ENCODE measurements around the gene PKD1L1.
"Not testable (repeated sequence)": the region's sequence is repeated elsewhere in the genome, so short reads cannot be mapped to it uniquely, and the experiment has no call there.

PKD1L1 gene

DNA sequence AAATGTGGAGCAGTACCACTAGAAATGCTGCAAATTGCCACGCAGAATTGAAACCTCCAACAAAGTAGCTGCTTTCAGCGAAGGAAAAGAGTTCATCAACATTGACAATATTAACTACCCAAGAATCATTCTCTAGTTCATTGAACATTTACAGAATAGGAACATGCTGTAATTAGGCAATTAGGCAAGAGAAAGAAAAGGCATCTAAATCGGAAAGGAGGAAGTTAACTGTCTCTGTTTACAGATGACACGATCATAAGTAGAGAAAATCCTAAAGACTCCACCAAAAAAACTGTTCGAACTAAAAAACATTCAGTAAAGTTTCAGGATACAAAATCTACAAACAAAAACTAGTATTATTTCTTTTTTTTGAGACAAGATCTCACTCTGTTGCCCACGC is 8.9 kb upstream of the PKD1L1 start:
- no peak for DNase-seq

DNA sequence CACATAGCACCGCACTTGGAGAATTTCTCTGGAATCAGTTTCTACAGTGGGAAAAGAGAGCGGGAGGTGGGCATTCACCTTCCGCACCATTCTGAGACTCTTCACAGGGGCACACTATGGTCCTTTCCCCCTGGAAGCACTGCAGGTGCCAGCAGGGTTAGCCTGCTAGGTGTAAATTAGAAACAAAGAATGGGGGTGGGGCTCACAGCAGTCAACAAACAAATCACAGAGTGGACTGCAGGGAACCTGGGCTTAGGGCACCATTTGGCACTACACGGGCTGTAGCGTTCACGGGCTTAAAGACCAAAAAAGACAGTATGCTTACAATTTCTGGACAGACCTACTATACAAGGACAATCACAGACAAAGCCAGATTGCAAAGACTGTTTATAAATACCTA is 8.0 kb upstream of the PKD1L1 start:
- DNase-seq, result no peak

DNA sequence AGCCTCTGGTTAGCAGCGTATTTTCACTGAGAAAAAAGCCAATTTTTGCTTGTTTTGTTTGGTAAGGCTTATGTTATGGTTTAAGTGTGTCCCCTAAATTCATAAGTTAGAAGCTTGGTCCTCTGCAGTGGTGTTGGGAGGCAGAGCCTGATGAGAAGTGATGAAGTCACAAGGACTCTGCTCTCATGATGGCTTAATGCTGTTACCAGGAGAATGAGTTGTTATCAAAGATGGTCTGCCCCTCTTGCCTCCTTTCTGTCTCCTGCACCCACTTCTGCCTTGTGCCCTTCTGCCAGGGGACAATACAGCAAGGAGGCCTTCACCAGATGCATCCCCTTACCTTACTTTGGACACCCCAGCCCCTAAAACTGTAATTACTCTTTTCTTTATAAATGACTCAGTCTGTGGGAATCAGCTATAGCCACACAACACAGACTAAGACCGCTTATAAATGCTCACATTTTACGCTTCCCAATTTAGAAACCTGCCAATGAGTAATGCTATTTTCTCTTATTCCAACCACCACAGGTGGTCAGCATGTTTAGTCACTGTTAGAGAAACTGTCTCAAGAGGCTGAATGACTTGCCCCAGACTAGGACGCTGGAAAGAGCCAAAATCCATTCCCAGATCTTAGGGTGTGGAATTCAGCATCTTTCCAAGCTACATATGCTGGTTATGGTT is 6.1 kb upstream of the PKD1L1 start:
- no peak for DNase-seq

DNA sequence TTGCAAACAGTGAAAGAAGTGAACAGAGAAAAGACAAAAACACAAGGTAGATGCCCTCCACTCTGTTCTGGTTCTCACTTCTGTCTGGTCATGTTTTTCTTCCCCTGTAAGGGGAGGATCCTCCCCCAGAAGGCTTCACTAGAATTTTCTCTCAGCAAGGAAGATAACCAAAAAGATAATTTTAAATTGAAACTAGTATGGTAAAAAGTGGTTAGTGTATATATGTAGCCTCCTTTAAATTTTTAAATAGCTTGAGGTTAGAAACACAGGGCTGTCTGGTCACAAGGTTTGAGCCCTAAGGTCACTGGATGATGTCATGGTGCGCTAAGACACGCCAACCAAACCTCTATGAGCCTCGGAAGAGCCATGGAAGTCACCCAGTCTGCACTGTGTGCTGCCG is 5.6 kb upstream of the PKD1L1 start:
- DNase-seq, result no peak

DNA sequence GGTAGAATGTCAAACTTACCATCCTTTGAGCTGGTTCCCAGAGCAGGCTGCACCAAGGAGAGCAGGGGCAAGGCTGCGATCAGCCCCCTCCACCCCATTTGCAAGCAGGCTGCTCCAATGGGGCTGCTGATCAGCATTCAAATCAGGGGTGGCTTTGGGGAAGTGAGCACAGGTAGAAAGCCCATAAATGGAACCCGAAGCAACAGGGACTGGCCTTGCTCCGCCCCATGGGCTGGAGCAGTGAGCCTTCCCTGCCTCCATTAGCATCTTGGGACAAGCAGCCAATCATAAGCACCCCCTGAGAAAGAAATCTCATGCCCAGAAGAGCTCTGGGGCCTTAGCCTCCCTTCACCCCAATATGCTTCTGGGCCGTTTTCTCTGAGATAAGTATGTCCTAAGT is 4.0 kb upstream of the PKD1L1 start:
- DNase-seq, result no peak

DNA sequence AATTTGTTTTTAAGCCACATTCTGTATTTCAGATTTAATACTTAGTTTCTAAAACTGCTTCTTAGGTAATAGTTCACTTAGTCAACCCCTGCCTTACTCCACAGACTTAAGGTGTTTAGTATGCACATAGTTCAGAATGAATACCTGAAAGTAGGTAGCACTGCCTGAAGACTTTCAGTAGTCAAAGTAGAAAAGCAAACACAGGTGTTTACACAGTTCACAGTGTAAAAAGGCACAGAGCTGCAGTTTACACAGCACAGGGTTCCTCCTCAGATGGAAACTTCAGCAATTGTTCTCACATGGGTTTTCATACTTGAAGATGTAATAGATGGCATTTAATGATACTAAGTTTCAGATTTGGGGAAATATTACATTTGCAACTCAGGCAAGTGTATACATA is 3.1 kb upstream of the PKD1L1 start:
- DNase-seq, result no peak

DNA sequence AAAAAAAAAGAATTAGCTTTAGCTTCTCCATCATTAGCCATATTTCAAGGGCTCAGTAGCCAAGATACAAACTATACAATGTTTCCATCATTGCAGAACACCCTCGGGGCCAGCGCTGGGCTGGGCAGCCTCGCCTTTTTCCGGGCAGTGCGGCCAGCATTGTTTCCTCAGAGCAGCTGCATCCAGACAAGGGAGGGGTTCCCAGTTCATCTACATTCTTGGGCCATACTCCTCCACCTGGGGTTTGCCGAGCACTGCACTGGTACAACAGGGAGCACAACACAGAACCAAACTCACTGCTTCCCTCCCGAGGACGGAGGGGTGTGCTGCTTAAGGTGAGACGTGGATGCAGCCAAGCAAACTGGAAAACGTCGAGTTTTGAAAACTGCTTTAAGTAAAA is 2.4 kb upstream of the PKD1L1 start:
- no peak for DNase-seq

DNA sequence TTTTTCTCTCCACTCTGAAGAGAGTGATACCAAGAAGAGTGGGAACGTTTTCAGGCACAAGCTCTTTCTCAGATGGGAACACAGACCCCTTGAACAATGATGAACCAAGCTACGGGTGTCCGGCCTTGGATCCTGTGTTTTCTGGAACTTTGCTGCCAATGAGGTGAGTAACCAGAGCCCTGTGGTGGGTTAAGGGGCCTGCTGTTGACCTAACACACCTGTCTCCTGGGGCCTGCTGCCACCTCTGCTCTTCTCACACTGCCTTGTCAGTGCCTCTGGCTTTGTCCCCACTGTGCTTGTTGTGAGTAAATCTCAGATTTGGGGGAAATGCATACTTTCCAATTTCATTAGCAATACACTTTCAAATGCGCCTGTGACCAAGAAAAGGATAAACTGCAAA is 1.4 kb upstream of the PKD1L1 start:
- DNase-seq, result no peak

DNA sequence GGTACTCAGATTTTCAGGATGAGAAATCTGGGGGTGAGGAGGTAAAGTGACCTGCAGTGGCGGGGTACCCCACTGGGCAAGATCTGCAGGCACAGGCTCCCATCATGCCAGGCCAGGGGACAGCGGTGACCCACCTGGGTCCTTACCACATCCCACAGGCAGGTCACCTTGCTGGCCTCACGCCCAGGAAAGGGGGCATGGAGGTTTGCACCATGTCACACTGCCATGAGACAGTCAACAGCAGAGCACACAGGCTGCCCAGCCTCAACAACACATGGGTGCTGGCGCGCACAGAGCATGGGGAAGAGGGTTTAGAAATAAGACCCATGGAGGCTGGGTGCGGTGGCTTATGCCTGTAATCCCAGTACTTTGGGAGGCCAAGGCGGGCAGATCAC is 914 bp downstream of the PKD1L1 start:
- DNase-seq, result no peak

DNA sequence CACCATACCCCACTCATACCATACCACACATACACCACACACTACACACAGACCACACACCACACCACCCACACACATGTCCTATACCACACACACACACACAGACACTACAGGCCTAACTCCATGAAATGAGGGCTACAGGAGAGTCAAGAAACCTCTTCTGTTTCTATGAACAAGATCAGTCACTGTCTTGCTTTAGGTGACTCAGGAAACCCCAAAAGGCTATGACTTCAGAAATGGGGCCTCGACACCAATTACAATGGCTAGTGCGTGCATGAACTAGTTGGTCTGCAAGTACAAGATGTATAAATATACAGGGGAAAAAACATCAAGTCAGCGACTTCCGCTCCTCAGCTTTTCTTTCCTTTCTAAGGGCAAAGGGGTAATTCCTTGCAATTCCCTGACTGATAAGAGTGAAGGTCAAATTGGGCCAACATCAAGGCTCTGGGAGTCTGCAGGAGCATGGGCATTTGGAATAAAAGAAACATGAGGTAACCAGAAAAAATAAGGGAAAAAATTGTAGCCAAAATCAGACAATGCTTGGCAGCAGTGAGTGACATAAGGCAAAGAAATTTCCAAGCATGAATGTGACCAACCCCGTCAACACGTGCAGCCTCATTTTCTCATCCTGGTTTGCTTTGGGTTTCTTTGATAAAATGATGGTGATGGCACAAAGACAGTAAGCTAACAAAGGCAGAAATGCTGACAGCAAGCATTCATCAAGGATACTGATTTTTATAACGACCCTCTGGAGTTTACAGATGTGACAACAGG is 1.5 kb downstream of the PKD1L1 start:
- DNase-seq, result no peak

DNA sequence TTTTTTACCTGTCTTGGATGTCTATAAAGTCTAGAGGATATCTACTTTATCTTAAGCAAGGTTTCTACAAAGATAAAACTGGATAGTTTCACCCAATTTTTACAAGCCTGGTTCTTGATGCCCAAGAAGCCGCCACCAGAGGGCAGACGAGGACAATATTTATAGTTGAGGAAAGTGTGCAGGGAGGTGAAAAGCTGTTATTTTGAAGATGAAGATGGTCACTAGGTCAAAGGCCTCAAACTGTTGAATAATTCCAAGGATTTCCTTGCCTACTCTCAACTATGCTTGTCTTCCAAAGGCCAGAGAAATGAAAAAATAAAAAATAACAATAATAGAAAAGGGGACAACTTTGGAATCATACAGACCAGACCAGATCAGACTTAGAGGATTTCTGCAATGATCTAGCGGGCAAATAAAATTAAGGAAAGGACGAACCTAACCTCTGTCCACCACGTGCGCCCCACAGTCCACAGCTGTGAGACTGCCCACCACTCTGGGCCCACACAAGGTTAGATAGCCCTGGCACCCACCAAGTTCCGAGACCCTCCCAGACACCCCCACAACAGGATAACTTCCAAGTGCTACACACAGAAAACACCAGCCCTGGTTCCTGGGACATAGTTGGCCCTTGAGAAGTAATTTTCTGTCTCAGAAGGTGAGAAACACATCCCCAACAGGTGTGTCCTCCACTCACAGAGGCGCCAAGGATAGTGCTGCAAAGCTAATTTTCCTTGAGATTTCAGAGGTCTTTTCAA is 2.8 kb downstream of the PKD1L1 start:
- peak; percentile 86 for DNase-seq

DNA sequence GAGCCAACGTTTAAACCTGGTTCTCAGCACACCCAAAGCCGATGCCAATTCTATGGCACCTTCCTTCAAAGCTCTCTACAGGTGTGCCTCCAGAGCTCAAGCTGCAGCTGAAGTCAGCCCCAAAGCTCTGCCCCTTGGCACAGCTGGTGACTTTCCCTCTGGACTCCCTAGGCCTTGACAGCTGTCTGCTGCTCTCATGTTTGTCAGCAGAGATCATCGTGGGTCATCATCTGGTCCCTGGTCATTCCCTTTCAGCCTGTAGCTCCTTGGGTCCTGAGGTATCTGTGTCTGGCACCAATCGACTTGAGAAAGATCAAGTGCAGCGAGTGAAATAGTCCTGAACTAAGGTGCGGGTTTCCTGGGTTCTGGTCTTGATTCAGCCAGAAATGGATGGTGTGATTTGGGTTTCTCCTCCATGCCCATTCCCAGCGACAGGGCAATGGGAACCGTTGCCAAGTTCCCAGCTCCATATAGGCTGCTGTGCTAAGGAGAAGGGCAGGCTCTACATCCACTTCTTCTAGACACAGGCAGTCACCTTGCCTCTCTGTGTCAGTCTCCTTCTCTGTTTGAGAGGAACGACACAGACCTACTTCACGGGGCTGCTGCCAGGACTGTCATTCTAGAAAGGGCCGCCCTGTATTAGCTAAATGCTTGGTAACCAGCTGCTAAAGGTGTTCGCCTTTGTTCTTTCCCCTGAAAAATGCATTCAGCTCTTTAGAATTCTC is 3.6 kb downstream of the PKD1L1 start:
- DNase-seq, result no peak

DNA sequence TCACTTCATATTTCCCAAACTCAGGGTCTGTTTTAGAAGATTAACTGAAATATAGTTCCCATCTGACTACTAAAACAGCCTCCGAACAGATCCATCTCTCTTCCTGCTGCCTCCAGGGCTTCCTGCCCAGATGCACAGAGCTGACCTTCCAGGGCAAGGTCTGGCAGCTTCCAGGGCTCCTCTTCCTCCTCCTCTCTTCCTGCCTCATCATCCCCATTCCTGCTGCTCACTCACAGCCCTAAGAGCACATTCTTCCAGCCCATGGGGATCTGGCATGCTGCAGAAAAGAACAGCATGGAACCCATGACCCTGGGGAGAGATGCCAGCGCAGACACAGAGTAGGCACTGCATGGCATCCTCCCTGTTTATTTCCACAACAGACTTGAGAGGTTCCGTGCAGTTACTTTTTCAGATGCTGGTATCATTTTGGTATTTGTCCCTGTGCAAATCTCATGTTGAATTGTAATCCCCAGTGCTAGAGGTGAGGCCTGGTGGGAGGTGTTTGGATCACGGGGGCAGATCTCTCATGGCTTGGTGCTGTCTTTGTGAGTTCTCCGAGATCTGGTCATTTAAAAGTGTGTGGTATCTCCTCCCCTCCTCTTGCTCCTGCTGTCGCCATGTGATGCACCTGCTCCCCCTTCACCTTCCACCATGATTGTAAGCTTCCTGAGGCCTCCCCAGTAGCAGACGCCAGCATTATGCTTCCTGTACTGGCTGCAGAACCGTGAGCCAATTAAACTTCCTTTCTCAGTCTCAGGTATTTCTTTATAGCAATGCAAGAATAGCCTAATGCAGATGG is 4.4 kb downstream of the PKD1L1 start:
- DNase-seq, result no peak

DNA sequence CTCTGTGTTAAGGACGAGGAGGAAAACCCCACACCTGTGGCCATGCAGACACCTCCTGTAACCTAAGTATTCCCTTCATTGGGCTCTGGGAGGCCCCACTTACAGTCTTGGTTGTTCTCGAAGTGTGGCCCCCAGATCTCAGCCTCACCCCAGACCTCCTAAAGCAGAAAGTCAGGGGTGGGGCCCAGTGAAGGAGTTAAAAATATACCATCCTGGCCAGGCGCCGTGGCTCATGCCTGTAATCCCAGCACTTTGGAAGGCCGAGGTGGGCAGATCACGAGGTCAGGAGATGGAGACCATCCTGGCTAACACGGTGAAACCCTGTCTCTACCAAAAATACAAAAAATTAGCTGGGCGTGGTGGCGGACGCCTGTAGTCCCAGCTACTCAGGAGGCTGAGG is 5.6 kb downstream of the PKD1L1 start:
- DNase-seq, result not testable (repeated sequence)

DNA sequence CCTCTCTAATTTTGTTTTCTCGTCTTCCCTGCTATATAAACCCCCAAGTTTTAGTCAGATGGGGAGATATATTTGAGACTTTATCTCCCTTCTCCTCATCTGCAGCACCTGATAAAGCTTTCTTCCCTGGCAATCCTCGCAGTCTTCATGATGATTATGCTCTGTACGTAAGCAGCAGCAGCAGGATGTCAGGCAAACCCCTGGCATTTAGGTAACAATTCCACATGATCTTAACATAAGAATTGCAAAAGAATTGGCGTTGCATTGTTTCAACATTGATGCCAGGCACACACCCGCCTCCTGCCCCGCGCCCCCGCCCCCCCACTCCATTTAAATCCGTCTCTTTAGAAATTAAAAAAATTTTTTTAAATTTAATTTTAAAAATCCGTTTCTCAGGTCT is 6.1 kb downstream of the PKD1L1 start:
- DNase-seq, result no peak

DNA sequence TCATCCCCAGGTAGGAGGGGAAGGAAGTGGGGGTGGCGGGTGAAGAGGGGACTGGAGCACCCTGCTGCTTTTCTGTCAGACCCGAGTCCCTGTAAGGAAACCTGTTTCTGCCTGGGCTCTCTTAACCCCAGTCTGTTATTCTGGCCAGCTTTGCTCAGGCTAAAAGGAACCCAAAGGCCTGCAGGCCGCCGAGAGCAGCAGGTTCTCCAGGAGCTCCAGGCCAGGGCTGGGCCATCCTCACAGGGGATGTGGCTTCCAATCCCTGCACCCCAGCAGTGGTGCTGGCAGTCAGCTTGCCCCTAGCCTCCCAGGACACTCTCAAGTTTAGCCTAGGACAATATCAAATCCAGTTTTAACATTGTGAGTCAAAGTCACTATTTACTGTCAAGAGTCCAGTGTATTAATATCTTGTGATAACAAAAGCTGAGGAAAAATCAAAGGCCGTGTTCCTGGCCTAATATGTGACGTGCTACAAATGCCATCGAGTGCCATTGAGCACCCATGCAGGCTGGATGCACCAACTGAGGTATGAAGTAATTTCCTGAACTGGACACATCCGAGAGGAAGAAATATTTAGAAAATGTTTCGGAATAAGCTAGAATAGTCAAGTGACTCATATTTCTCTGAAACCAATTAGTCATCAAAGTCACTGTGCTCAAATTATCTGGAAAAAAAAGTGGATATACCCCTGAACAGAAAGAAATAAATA is 7.0 kb downstream of the PKD1L1 start:
- DNase-seq, result no peak

DNA sequence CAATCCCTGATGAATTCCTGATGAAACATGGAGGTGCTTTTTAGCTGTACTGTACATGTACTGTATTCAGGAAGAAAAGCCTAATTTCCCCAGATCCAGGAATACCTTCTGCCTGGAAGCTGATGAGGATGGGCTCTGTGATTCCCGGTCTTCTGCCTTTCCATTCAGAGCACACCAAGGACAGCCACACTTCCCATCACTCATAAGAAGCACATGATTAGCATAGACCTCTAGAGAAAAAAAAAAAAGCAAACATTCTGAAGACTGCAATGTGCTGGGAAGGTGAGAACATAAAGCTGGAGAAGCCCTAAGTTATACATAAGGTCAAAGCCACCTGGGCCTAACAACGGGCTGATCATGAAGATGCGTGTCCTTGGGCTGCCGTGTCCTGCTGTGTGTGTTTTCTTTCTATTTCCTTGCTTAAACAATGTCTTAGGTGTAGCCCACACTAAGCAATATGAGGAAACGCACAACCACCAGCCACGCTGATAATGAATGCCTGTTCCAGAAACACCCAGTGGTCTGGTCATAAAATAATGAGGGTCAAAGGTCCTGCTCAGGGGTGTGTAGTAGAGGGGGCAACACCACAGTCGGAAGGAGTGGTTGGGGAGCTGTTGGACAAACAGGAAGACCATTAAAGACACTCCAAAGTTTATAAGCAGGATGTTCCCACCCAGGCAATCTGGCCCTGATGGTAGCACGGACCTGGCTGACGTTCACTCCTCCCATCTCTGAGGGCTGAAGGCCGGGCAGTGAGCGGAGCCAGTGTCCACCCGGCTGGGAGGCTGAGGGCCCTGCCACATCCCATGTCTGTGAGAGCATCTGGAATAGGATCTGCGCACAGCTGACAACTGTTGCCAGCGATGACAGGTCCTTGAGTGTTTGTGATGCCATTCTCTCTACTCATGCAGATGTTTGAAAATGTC is 7.9 kb downstream of the PKD1L1 start:
- no peak for DNase-seq

DNA sequence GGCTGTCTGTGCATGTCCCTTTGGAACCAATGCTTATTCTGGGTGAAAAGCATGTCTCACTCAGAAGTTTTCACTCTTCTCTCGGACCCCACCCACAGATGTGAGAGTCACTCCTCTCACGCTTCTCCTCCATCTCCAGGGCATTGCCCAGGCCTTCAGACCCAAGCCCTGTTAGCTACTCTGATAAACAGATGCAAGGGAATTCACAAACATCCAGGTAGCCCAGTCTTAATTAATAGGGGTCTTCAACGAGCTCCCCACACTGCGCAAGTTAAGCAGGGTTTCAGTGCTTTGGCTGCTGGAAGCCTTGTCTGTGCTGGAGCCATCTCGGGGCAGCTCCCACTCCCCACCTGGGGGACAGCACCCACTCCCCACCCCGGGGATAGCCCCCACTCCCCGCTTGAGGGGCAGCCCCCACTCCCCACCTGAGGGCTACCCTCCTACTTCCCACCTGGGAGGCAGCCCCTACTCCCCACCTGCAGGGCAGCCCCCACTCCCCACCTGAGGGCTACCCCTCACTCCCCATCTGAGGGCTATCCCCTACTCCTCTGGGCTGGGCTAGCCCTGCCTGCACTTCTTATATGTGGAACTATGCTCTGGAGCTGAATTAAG is 8.7 kb downstream of the PKD1L1 start:
- DNase-seq, result no peak

DNA sequence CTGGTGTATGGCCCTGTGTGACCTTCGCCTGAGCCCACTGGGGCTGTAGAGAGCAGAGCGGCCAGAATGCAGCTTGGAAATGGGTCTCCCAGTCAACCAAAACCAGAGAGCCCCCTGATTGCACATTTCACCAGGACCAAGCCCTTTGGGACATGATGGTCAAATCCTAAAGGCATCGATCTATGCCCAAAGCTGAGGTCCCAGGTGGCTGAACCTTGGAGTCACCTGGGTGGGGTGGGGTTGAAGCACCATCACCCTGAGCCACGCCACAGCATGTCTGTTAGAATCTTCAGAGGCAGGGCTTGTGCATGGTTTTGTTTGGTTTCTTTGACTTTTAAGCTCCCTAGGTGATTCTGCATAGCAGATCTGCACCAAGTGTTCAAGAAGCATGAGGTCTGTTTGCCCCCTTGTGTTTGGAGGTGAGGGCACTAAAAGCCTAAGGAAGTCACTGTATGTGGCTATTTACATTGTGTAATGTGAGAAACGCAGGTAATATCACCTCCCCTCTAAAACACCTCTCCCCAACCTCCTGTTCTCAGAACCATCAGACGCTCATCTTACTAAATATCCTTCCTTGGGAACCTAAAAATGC is 9.6 kb downstream of the PKD1L1 start:
- DNase-seq, result no peak

All from activated CD4-positive, alpha-beta T cell treated with anti-CD3 and anti-CD28 coated beads for 48 hours (primary cell).